ENCODE results near the gene GPR160.

DNA sequence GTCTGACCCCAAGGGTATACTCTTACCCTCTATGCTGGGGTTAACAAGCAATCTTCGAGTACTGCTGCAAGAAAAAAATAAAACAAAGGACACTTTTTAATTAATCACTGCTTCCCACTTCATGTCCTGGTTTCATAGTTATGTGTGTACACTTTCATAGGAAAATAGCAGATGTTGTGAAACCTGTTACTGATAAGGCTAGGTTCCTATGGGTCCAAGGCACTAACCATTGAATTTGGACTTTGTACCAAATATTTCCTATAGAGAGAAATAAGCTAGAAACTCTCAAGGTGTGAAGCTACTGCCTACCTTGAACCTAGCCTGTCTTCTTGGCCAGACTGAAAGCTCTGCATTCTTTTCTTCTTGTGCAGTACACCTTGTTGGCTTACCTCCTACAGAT is 14.6 kb upstream of the GPR160 start:
- TF ChIP-seq, protein P1, sequence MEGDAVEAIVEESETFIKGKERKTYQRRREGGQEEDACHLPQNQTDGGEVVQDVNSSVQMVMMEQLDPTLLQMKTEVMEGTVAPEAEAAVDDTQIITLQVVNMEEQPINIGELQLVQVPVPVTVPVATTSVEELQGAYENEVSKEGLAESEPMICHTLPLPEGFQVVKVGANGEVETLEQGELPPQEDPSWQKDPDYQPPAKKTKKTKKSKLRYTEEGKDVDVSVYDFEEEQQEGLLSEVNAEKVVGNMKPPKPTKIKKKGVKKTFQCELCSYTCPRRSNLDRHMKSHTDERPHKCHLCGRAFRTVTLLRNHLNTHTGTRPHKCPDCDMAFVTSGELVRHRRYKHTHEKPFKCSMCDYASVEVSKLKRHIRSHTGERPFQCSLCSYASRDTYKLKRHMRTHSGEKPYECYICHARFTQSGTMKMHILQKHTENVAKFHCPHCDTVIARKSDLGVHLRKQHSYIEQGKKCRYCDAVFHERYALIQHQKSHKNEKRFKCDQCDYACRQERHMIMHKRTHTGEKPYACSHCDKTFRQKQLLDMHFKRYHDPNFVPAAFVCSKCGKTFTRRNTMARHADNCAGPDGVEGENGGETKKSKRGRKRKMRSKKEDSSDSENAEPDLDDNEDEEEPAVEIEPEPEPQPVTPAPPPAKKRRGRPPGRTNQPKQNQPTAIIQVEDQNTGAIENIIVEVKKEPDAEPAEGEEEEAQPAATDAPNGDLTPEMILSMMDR (IDR thresholded peaks at IDR 0.05): no peak
- no peak for TF ChIP-seq POLR2A (IDR thresholded peaks at IDR 0.05)

All from body of pancreas (tissue), 4 donors.